HG02973 (cell line): Measurements from ENCODE around the gene INPP5B.
"Not testable (repeated sequence)": the region's sequence is repeated elsewhere in the genome, so short reads cannot be mapped to it uniquely, and the experiment has no call there.

ENCODE experiments used
- ATAC-seq: cut with Tn5 transposase; IDR thresholded peaks from one replicate; pipeline ENCODE4 v1.9.1; 2021; ENCODE audit warnings: moderate library complexity; ENCODE audit not compliant: unreplicated experiment

INPP5B gene

DNA sequence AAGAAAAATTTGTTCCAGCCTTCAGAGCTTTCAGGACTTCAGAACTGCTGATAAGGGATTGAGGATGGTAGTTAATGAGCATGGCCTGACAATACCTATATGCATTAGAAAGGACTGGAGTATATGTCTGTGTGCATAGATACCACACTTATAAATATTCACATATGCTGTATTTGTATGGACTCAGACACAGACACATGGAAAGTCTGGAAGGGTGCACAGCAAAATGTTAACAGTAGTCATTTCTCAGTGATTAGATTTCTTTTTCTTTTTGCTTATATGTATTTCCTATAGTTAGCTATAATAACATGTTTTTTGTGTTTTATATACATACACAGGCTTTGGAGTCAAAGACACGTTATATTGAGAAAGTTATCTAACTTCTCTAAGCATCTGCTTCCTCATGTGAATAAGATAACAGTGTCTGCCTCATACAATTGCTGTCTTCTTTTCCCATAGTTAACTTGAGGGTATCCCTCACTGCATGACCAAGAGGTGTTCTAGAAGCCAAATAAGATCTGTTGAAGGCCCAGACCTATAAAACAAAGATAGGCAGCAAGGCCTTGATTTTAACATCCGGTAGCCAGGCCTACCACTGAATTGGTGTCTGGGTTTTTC is 31.3 kb downstream of the INPP5B start:
- ATAC-seq, result no peak

DNA sequence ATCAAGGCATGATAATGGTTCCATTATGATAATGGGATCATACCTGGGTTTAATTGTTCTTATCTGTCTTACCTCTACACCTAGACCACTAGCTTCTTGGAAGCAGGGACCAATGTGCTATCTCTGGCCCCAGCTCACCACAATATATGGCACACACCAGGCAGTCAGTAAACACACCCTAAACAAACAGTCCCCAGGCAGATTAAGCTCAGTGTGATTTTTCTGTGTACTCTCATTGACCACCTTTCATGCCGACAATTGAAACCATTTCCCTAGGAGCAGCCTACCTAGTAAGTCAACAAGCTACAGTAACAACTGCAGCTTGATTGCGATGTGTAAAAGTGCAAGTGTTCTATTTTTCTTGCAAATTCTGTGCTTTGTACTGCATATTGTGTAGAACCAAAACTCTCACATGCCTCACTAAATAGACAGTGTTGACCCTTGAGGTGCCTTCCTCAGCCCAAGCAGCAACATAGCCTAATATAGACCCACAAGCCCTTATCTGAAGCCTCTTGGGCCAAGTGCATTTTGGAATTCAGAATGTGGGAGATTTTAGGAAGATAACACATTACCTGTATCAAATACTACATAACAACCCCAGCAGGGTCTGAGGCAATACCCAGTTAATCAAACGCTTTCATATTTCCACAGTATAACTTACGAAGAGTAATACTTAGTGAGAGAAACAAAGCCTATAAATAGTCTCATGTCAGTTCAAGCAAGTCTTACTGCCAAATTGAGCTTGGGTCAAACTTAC is 32.0 kb downstream of the INPP5B start:
- ATAC-seq, result no peak

DNA sequence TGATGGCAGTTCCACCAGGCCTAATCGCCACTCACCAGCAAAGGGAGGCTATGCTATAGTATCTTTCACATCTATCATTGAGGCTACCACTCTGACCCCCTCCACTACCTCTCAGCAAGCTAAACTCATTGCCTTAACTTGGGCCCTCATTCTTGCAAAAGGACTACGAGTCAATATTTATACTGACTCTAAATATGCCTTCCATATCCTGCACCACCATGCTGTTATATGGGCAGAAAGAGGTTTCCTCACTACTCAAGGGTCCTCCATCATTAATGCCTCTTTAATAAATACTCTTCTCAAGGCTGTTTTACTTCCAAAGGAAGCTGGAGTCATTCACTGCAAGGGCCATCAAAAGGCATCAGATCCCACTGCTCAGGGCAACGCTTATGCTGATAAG is 35.4 kb downstream of the INPP5B start:
- not testable (repeated sequence) for ATAC-seq

DNA sequence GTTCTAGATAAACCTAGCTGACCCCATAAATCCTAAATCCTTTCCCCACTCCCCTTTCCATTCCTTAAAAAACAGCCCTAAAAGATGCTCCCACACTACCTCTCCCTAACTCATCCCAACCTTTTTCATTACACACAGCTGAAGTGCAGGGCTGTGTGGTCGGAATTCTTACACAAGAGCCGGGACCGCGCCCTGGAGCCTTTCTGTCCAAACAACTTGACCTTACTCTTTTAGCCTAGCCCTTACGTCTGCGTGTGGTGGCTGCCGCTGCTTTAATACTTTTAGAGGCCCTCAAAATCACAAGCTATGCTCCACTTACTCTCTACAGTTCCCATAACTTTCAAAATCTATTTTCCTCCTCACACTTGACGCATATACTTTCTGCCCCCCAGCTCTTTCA is 36.0 kb downstream of the INPP5B start:
- not testable (repeated sequence) for ATAC-seq

DNA sequence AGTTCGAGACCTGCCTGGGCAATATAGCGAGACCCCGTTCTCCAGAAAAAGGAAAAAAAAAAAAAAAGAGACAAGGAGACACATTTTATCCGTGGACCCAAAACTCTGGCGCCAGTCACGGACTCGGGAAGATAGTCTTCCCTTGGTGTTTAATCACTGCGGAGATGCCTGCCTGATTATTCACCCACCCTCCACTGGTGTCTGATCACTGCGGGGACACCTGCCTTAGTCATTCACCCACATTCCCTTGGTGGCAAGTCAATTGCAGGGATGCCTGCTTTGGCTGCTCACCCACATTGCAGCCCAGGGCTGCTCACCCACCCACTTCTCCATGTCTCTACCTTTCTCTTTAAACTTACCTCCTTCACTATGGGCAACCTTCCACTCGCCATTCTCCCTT is 38.3 kb downstream of the INPP5B start:
- not testable (repeated sequence) for ATAC-seq

DNA sequence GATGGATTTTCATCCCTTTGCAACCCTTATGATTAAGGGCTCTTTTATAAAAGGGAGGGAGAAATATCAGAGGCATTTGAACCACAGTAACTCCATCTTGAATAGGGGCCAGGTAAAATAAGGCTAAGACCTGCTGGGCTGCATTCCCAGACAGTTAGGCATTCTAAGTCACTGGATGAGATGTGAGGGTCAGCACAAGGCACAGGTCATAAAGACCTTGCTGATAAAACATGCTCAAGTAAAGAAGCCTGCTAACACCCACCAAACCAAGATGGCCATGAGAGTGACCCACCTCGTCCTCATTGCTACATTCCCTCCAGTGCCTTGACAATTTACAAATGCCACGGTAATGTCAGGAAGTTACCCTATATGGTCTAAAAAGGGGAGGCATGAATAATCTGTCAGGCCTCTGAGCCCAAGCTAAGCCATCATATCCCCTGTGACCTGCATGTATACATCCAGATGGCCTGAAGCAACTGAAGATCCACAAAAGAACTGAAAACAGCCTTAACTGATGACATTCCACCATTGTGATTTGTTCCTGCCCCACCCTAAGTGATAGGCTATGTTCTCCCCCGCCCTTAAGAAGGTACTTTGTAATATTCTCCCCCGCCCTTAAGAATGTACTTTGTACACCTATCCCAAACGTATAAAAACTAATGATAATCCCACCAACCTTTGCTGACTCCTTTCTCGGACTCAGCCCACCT is 39.3 kb downstream of the INPP5B start:
- not testable (repeated sequence) for ATAC-seq

DNA sequence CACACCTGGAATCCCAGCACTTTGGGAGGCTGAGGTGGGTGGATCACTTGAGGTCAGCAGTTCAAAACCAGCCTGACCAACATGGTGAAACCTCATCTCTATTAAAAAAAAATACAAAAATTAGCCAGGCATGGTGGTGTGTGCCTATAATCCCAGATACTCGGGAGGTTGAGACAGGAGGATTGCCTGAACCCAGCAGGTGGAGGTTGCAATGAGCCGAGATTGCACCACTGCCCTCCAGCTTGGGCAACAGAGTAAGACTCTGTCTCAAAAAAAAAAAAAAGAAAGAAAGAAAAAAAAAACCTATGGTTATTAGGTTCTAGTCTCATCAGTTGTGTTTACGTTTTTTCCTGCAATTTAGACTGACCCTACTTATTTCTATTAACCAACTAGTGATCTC is 40.3 kb downstream of the INPP5B start:
- ATAC-seq, result not testable (repeated sequence)

DNA sequence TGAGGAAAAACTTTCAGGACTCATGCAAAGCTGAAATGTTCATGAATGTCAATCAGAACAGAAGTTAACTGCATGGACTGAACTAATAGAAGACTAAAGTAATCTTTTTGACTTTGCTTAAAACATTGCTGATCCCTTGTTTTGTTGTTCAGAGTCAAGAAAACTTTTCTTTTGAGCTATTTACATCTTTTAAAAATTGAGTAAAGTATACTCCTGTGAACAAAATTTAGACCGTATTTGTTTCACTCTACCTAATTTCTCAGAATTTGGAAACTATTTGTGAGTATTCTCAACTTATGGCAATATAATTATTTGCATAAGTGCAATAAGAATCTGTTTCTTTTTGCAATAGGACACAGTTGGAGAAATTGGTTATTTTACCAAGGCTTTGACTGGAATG is 41.1 kb downstream of the INPP5B start:
- ATAC-seq, result no peak

DNA sequence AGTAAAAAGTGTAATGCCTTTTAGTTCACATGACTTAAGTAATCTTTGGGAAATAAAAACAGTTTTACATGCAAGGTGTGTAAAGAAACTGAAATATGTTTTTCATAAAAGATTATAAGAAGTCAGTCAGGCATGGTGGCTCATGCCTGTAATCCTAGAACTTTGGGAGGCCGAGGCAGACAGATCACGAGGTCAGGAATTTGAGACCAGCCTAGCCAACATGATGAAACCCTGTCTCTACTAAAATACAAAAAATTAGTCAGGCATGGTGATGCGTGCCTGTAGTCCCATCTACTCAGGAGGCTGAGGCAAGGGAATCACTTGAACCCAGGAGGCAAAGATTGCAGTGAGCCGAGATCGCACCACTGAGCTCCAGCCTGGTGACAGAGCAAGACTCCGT is 42.9 kb downstream of the INPP5B start:
- ATAC-seq, result not testable (repeated sequence)

DNA sequence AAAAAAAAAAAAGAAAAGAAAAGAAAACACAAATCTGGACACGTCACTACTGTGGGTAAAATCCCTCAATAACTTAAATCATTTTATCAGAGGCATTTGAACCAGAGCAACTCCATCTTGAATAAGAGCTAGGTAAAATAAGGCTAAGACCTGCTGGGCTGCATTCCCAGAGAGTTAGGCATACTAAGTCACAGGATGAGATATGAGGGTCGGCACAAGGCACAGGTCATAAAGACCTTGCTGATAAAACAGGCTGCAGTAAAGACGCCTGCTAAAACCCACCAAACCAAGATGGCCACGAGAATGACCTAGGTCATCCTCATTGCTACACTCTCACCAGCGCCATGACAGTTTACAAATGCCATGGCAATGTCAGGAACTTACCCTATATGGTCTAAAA is 43.9 kb downstream of the INPP5B start:
- no peak for ATAC-seq

DNA sequence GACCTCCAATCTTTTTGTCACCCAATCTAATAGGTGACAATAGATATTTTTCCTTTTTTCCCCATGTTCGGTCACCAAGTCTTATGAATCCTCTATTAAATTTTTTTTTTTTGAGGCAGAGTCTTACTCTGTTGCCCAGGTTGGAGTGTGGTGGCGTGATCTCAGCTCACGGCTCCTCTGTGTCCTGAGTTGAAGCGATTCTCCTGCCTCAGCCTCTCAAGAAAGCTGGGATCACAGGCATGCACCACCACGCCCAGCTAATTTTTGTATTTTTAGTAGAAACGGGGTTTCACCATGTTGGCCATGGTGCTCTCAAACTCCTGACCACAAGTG is 45.0 kb downstream of the INPP5B start:
- peak; percentile 12 for ATAC-seq

DNA sequence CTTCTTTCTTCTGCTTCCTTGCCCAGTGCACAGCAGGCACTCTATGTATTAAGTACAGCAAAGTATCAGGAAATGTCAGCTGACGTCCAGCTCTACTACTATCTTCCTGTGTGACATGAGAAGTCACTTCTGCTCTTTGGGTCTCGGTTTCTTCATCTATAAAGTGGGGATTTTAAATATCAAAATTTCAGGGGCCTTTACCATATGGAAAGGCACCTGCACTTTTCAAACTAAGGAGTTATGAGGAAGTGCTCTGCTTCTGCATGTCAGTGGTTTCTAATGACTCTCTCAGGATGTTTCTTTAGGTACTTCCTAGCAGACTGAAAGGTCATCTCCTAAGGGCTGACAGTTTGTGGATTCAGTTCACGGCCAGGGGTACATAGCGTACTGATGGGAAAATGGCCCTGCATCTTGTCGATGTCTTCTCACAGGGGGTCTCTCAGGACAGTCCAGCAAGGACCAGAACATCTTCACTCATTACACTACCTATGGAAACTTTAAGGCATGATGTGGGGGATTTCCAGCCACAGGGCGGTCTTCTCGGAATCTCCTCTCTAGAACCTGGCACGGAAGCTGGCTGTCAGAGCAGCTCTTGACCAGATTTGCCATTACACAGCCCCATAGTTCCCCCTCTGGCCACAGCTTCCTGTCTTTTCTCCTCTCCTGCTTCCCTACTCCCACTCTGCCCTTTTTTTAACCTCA is 45.5 kb downstream of the INPP5B start:
- ATAC-seq, result peak; percentile 67

DNA sequence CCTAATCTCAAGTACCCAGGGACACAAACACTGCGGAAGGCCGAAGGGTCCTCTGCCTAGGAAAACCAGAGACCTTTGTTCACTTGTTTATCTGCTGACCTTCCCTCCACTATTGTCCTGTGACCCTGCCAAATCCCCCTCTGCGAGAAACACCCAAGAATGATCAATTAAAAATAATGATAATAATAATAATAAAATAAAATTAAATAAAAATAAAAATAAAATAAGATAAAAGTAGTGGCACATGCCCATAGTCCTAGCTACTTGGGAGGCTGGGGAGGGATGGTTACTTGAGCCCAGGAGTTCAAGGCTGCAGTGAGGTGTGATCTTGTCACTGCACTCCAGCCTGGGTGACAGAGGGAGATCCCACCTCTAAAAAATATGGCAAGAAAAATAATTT is 49.3 kb downstream of the INPP5B start:
- ATAC-seq, result not testable (repeated sequence)

DNA sequence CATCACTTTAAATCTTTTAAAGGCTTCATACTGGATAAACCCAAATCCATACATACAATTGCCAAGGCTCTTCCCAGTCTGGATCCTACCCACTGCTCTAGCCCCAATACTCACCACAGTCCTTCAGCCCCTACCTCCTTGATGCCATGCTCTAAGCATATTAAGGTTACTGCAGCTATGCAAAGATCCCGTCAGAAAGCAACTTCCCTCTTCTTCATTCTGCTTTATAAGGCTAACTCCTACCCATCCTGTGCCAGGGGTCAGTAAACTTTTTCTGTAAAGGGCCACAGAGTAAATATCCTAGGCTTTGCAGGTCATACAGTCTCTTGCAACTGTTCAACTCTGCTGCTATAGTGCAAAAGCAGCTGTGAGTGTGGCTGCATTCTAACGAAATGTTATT is 53.2 kb downstream of the INPP5B start:
- no peak for ATAC-seq

DNA sequence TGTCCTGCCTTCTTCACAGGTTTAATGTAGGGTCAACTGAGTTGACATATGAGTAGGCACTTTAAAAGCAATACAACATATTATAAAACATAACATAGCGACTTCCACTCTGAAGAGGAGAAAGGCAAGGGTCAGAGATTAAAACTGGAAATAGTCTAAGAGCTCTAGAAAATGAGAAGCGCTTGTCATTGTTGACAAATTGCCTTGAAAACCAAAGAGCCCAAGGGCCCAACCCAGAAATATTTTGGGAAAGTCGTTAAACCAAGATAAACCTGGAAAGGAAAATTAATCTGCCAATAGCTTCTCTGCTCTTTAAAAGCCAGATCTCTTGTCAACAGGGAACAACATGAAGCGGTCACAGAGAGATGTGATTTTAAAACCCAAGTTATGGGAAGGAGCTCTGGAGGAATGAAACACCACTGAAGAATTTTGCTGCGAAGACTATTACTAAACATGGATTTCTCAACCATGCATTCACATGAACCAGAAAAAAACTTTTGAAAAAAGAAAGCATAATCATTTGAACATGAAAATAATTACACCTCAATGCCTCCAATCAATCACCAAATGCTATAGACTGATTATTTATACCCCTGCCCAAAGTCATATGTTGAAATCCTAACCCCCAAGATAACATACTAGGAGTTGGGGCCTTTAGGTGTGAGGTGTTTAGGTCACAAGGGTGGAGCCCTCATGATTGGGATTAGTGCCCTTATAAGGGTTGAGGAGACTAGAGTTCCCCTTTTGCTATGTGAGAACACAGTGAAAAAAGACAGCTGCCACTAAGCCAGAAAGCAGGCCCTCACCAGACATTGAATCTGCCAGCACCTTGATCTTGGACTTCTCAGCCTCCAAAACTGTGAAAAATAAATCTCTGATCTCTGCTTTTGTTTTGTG is 54.5 kb downstream of the INPP5B start:
- ATAC-seq, result no peak

DNA sequence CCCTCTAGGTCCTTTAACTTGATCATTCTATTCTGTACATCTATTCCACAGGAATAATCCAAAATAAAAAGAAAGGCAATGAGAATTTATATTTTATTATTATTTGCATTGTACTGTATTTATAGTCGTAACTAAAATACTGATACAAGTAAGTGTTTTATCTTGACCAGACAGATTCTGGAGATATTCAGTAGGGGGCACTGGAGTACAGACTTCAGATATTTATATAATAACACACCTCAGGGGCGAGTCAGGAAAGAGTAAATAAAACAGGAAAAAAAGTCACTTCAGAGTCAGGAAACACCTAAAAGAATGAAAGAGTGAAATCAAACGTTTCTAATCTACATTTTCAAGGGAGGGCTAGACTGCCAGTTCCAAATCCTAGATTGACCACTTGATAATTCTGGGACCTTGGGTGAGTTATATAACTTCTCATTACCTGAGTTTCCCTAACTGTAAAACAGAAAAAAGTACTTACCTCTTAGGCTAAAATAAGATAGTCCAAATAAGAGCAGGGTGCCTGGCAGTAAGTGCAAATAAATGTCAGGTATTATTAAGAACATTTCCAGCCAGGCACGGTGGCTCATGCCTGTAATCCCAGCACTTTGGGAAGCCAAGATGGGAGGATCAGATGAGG is 56.4 kb downstream of the INPP5B start:
- no peak for ATAC-seq

DNA sequence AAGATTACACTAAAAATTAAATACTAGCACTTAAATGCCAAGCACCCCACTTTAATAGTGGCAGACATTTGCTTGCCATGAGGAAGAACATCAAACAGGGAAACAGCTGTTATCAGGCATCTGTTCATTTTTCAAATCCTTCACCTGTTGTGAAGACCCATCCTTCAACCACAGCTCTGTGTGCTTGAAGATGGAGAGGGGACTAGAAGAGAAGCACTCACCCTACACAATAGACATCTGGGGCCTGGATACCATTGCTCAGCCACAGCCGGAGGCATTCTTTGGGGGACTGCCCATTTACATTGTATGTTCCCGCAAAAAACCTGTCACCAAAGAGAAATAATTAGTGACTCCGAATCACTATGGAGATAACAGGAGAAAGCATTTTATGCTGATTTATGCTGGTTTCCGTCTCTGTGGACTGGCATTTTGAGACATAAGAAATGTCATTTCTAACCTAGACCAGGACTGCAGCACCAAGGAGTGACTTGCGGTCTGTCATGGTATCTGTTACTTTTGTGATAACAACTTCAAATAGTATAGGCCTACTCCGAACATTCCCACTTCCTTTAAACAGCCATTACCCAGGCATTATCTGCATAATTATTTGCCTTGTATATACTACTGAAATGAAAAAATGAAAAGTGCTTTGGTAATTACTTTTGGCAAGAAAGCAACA is 58.7 kb downstream of the INPP5B start:
- no peak for ATAC-seq

DNA sequence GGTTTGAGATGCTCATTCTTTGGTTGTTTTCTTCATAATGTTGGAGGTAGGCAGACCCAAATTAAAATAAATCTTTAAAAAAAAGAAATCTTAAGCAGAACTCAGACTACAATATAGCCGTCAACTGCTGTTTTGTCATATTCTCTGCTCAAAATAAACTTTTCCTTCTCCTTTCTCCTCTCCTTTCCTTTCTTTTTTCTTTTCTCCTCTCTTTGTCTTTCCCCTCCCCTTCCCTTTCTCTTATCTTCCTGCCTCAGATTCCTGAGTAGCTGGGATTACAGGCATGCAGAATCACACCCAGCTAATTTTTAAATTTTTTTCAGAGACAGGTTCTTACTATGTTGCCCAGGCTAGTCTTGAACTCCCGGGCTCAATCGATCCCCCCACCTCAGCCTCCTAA is 62.7 kb downstream of the INPP5B start:
- no peak for ATAC-seq

DNA sequence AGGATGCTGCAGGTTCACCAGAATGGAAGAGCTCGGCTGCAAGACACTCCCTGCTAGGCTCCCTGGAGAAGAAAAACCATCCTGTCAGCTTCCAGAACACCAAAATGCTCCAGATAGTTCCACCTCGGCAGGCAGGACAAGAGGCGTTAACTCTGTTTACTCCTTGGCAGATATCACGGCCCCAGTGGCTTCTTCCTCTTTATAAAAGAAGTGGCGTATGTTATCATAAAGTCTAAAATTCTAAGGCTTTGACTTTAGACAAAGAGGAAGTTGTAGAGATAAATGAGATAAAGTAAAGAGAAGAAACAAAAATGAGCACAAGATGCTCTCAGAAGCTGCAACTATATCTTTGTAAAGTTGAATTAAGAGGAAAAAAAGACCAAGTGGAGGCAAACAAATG is 63.2 kb downstream of the INPP5B start:
- no peak for ATAC-seq

DNA sequence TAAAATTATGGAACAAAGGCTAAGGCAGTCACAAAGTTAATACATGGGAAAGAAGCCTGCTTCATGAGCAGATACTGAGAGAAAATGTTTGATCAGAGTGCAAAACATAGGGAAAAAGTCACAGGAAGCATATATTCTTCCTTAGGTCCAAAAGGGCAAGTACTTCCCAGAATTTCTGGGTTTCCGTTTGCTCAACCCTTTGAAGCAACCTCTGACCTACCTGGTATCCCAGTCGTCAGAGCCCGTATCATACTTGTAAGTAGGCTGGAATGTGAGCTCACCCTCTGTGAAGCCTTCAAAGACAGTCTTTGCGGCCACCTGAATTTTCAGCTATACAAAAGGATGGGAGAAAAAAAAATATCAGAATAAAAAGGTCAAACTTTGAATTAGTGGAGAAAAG is 67.0 kb downstream of the INPP5B start:
- ATAC-seq, result no peak
